Astrocyte (in vitro differentiated cells and primary cell): ENCODE results near the gene SEC31B. TPM values are rescaled to one million over a fixed set of nuclear protein-coding genes. Genes with fewer than 3 reads are reported as not detected.

Experiments
- DNase-seq: peaks from one replicate; pipeline ENCODE4 v3.0.0-alpha.2; 2010; ENCODE audit warnings: low read depth
- FAIRE-seq: peaks from 2 replicates; lab custom pipeline; 2011; peaks lifted over from hg19 to GRCh38; lab: Jason Lieb, UNC
- H2AFZ ChIP-seq: 2 replicates; pipeline ENCODE4 v1.6.0; 2012; ENCODE audit warnings: low read depth, low read length, inconsistent platforms
- H3K27ac ChIP-seq: 2 replicates; pipeline ENCODE4 v1.5.1; 2011; ENCODE audit warnings: low read depth, low read length, inconsistent platforms
- H3K27me3 ChIP-seq: 2 replicates; pipeline ENCODE4 v1.6.0; 2011; ENCODE audit warnings: low read length, inconsistent platforms; ENCODE audit not compliant: insufficient read depth
- H3K36me3 ChIP-seq: 2 replicates; pipeline ENCODE4 v1.5.1; 2011; ENCODE audit warnings: low read length, inconsistent platforms; ENCODE audit not compliant: insufficient read depth
- H3K4me1 ChIP-seq: 2 replicates; pipeline ENCODE4 v1.5.1; 2011; ENCODE audit warnings: low read length, inconsistent platforms; ENCODE audit not compliant: insufficient read depth
- H3K4me2 ChIP-seq: 2 replicates; pipeline ENCODE4 v1.6.0; 2012; ENCODE audit warnings: low read length, inconsistent platforms
- H3K4me3 ChIP-seq: 2 replicates; pipeline ENCODE4 v1.5.1; 2011; ENCODE audit warnings: low read depth, mild to moderate bottlenecking, low read length, inconsistent platforms; ENCODE audit not compliant: insufficient read depth
- H3K79me2 ChIP-seq: 2 replicates; pipeline ENCODE4 v1.6.0; 2012; ENCODE audit warnings: mild to moderate bottlenecking, low read length, inconsistent platforms; ENCODE audit not compliant: insufficient read depth
- H3K9ac ChIP-seq: 2 replicates; pipeline ENCODE4 v1.6.0; 2012; ENCODE audit warnings: mild to moderate bottlenecking, low read length, inconsistent platforms
- H3K9me3 ChIP-seq: 2 replicates; pipeline ENCODE4 v1.5.1; 2012; ENCODE audit warnings: low read depth, mild to moderate bottlenecking, low read length, inconsistent platforms; ENCODE audit not compliant: insufficient read depth
- H4K20me1 ChIP-seq: 2 replicates; pipeline ENCODE4 v1.6.0; 2012; ENCODE audit warnings: low read length, inconsistent platforms; ENCODE audit not compliant: insufficient read depth
- H3K27ac Mint-ChIP-seq: one replicate; pipeline ENCODE4 v1.8.0; 2021; ENCODE audit warnings: mild to moderate bottlenecking, mixed read lengths; ENCODE audit not compliant: unreplicated experiment
- H3K27me3 Mint-ChIP-seq: one replicate; pipeline ENCODE4 v1.8.0; 2021; ENCODE audit warnings: low read depth, mixed read lengths; ENCODE audit not compliant: unreplicated experiment
- H3K36me3 Mint-ChIP-seq: one replicate; pipeline ENCODE4 v1.8.0; 2021; ENCODE audit warnings: low read depth, mixed read lengths; ENCODE audit not compliant: unreplicated experiment
- H3K4me1 Mint-ChIP-seq: one replicate; pipeline ENCODE4 v1.8.0; 2021; ENCODE audit warnings: low read depth, mixed read lengths; ENCODE audit not compliant: unreplicated experiment
- H3K4me3 Mint-ChIP-seq: one replicate; pipeline ENCODE4 v1.8.0; 2021; ENCODE audit warnings: mild to moderate bottlenecking, moderate library complexity, mixed read lengths; ENCODE audit not compliant: unreplicated experiment
- H3K9me3 Mint-ChIP-seq: one replicate; pipeline ENCODE4 v1.8.0; 2021; ENCODE audit warnings: mild to moderate bottlenecking, mixed read lengths; ENCODE audit not compliant: unreplicated experiment
- CTCF ChIP-seq: IDR thresholded peaks from 2 replicates; pipeline ENCODE4 v1.5.1; 2011; ENCODE audit warnings: low read depth, mild to moderate bottlenecking, inconsistent platforms, low read length, moderate library complexity; ENCODE audit not compliant: insufficient read depth
- EZH2 ChIP-seq: IDR thresholded peaks from 2 replicates; pipeline ENCODE4 v1.6.1; 2012; ENCODE audit warnings: mild to moderate bottlenecking, low read length, inconsistent platforms; ENCODE audit not compliant: insufficient read depth
- total RNA-seq: library from RNA; stranded (reverse); gene quantifications from 2 replicates; pipeline ENCODE4 v1.2.1, GENCODE V29; 2021

Gene SEC31B
- total RNA-seq, 1 donor from 2014 or later, result 7.8 TPM

DNA sequence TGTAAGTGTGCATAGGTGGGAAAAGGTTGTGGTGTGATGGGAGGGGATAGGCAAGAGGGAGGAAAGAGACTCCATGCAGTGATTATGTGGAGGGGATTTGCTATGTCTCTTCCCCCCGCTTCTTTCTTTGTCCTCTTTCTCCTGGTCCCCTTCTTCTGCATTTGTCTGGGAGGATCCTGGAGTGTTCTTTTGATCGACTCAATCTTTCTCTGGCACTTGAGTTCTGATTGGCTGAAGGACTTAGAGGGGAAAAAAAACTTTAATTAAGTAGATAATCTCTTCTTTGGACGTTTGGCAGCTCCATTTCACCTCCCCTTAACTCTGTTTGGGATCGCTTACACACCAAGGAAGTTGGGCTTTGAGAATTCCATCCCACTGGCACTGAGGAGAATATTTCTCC, 57.0 kb downstream of the SEC31B start, which contains the start of gene WNT8B:
Gene WNT8B (plus strand): TSS at position 301 of the 400 bp plus-strand sequence. CDS start 160 bp downstream, outside the sequence.
- Histone ChIP-seq H3K4me3 (no peak within 1 kb of the TSS), H3K4me2 (no peak within 1 kb of the TSS), H3K27me3 (peaks cover 28% of the 10 kb centered on the region), H3K9ac (no peak within 1 kb of the TSS), H3K9me3 (no peaks in the 10 kb centered on the region), H3K4me1 (no peaks in the 10 kb centered on the region), H3K79me2 (no peaks in the 10 kb centered on the region), H2AFZ (no peak within 1 kb of the TSS), H3K36me3 (no peaks in the 10 kb centered on the region), H3K27ac (no peak within 1 kb of the TSS), H4K20me1 (no peaks in the 10 kb centered on the region)
- Mint-ChIP-seq H3K27me3 (peaks cover 34% of the 10 kb centered on the region), H3K9me3 (peaks cover 10% of the 10 kb centered on the region), H3K36me3 (no peaks in the 10 kb centered on the region), H3K4me3 (no peak within 1 kb of the TSS), H3K4me1 (no peaks in the 10 kb centered on the region), H3K27ac (no peak within 1 kb of the TSS)
- DNase-seq (no peak), FAIRE-seq (no peak)
- no peak for TF ChIP-seq EZH2
- TF ChIP-seq CTCF, result no peak

GRCh38 chr10:100448951-100449350, 70.7 kb downstream of the SEC31B start:
- Histone ChIP-seq H3K4me1 (no peaks in the 10 kb centered on the region), H3K36me3 (no peaks in the 10 kb centered on the region), H3K9me3 (no peaks in the 10 kb centered on the region), H3K27me3 (no peaks in the 10 kb centered on the region), H3K4me2 (no peak overlapping the region), H2AFZ (no peak overlapping the region), H4K20me1 (no peaks in the 10 kb centered on the region), H3K27ac (no peak overlapping the region), H3K79me2 (no peaks in the 10 kb centered on the region), H3K9ac (no peak overlapping the region), H3K4me3 (no peak overlapping the region)
- H3K9me3 Mint-ChIP-seq, result no peaks in the 10 kb centered on the region
- DNase-seq (no peak), FAIRE-seq (no peak)
- H3K27me3 Mint-ChIP-seq, result peaks cover 14% of the 10 kb centered on the region
- no peaks in the 10 kb centered on the region for H3K4me1 Mint-ChIP-seq
- H3K36me3 Mint-ChIP-seq, result peaks cover 5% of the 10 kb centered on the region
- TF ChIP-seq EZH2, result no peak
- TF ChIP-seq CTCF, result no peak
- H3K4me3 Mint-ChIP-seq, result no peak overlapping the region
- no peak overlapping the region for H3K27ac Mint-ChIP-seq

GRCh38 chr10:100447663-100448062, 72.0 kb downstream of the SEC31B start:
- peaks cover 14% of the 10 kb centered on the region for H3K27me3 Mint-ChIP-seq
- H3K36me3 ChIP-seq, result no peaks in the 10 kb centered on the region

More at GRCh38 chr10:100447663-100448062, 72.0 kb downstream of the SEC31B start:
- Histone ChIP-seq H3K4me1 (no peaks in the 10 kb centered on the region), H4K20me1 (no peaks in the 10 kb centered on the region), H2AFZ (no peak overlapping the region), H3K9me3 (no peaks in the 10 kb centered on the region), H3K4me3 (no peak overlapping the region), H3K27ac (no peak overlapping the region), H3K9ac (no peak overlapping the region), H3K27me3 (no peaks in the 10 kb centered on the region), H3K4me2 (no peak overlapping the region), H3K79me2 (no peaks in the 10 kb centered on the region)
- peaks cover 5% of the 10 kb centered on the region for H3K36me3 Mint-ChIP-seq
- no peak overlapping the region for H3K4me3 Mint-ChIP-seq
- no peaks in the 10 kb centered on the region for H3K4me1 Mint-ChIP-seq
- FAIRE-seq (no peak), DNase-seq (no peak)
- H3K27ac Mint-ChIP-seq, result no peak overlapping the region
- H3K9me3 Mint-ChIP-seq, result no peaks in the 10 kb centered on the region
- TF ChIP-seq CTCF (no peak), EZH2 (no peak)
